Keratinocyte (primary cell): ENCODE data around the gene RNF26. TPM values are rescaled to one million over a fixed set of nuclear protein-coding genes. Genes with fewer than 3 reads are reported as not detected.

Experiments used
- DNase-seq: peaks from one replicate; pipeline ENCODE4 v3.0.0-alpha.2; 2011; ENCODE audit warnings: low read depth, missing footprints, low spot score
- FAIRE-seq: peaks from 2 replicates; lab custom pipeline; 2011; peaks lifted over from hg19 to GRCh38; lab: Jason Lieb, UNC
- H2AFZ ChIP-seq: 2 replicates; pipeline ENCODE4 v1.6.0; 2012; ENCODE audit warnings: low read length, control low read depth, inconsistent platforms; ENCODE audit not compliant: control insufficient read depth
- H3K27ac ChIP-seq: 2 replicates; pipeline ENCODE4 v1.5.1; 2011; ENCODE audit warnings: low read length; ENCODE audit not compliant: control insufficient read depth, insufficient read depth
- H3K27me3 ChIP-seq: 3 replicates; pipeline ENCODE4 v1.6.0; 2011; ENCODE audit warnings: low read length; ENCODE audit not compliant: control insufficient read depth, insufficient read depth; ENCODE audit errors: extremely low read depth
- H3K36me3 ChIP-seq, 2 experiments: 2 replicates in 1 of 2; 3 replicates in 1 of 2; pipeline ENCODE4 v1.5.1; 2011; ENCODE audit warnings: low read length in 2 of 2, mild to moderate bottlenecking in 1 of 2; ENCODE audit not compliant: control insufficient read depth in 2 of 2, insufficient read depth in 2 of 2; ENCODE audit errors: extremely low read depth in 1 of 2
- H3K4me1 ChIP-seq: 3 replicates; pipeline ENCODE4 v1.5.1; 2011; ENCODE audit warnings: low read length; ENCODE audit not compliant: control insufficient read depth, insufficient read depth; ENCODE audit errors: extremely low read depth
- H3K4me2 ChIP-seq: 3 replicates; pipeline ENCODE4 v1.6.0; 2011; ENCODE audit warnings: low read depth, low read length; ENCODE audit not compliant: control insufficient read depth, insufficient read depth; ENCODE audit errors: extremely low read depth
- H3K4me3 ChIP-seq, 3 experiments: fragments of 200-600 bp in 1 of 3; sonication (generic) in 1 of 3; 2 replicates in 2 of 3; 3 replicates in 1 of 3; pipeline ENCODE4 v1.5.1; 2011 to 2016; ENCODE audit warnings: low read length in 3 of 3, mild to moderate bottlenecking in 3 of 3, control low read depth in 2 of 3, inconsistent platforms in 1 of 3, low read depth in 1 of 3, mixed read lengths in 1 of 3, mixed run types in 1 of 3, moderate library complexity in 1 of 3; ENCODE audit not compliant: control insufficient read depth in 2 of 3, insufficient read depth in 2 of 3; ENCODE audit errors: extremely low read depth in 1 of 3
- H3K79me2 ChIP-seq: 2 replicates; pipeline ENCODE4 v1.6.0; 2012; ENCODE audit warnings: low read length; ENCODE audit not compliant: control insufficient read depth, insufficient read depth
- H3K9ac ChIP-seq: 3 replicates; pipeline ENCODE4 v1.6.0; 2011; ENCODE audit warnings: low read length; ENCODE audit not compliant: control insufficient read depth, insufficient read depth; ENCODE audit errors: extremely low read depth
- H3K9me1 ChIP-seq: 3 replicates; pipeline ENCODE4 v1.6.0; 2011; ENCODE audit warnings: low read length; ENCODE audit not compliant: control insufficient read depth, insufficient read depth; ENCODE audit errors: extremely low read depth
- H3K9me3 ChIP-seq: 2 replicates; pipeline ENCODE4 v1.5.1; 2012; ENCODE audit warnings: low read depth, low read length; ENCODE audit not compliant: control insufficient read depth
- H4K20me1 ChIP-seq: 3 replicates; pipeline ENCODE4 v1.6.0; 2011; ENCODE audit warnings: low read length; ENCODE audit not compliant: control insufficient read depth, insufficient read depth; ENCODE audit errors: extremely low read depth
- EZH2 ChIP-seq: IDR thresholded peaks from one replicate; pipeline ENCODE4 v1.6.1; 2012; ENCODE audit warnings: inconsistent platforms, mild to moderate bottlenecking, low read length, moderate library complexity
- dilution Hi-C: fragments of 300-500 bp; cut with MboI; formaldehyde crosslinking; loops from one replicate; pipeline ENCODE4 v1.7.0; 2020; ENCODE audit warnings: low sequenced_read_pairs; ENCODE audit not compliant: extremely low pct_ligation_motif_present
- polyA plus RNA-seq, 5 experiments: library from polyadenylated mRNA; depleted of rRNA in 3 of 5; stranded (reverse) in 3 of 5; stranded (forward) in 1 of 5; unstranded in 1 of 5; fragments of >200 nt; gene quantifications; 1 replicate in 1 of 5; 2 replicates in 3 of 5; 3 replicates in 1 of 5; pipeline versions ENCODE4 v1.2.1 to v1.2.3, GENCODE V29; 2011 to 2012; ENCODE audit warnings: missing spikeins in 2 of 5, low read depth in 1 of 5, low replicate concordance in 1 of 5
- TF ChIP-seq, protein P1 (sequence below), 3 experiments: IDR thresholded peaks in 1 of 3; conservative IDR thresholded peaks in 1 of 3; optimal IDR thresholded peaks in 1 of 3; 2 replicates in 2 of 3; 3 replicates in 1 of 3; pipeline versions ENCODE3 to v1.5.1; 2011; ENCODE audit warnings: low read length in 3 of 3, mild to moderate bottlenecking in 3 of 3, moderate library complexity in 2 of 3, control low read depth in 1 of 3, inconsistent platforms in 1 of 3; ENCODE audit not compliant: insufficient read depth in 2 of 3; ENCODE audit errors: extremely low read depth in 1 of 3

The RNF26 gene
- polyA plus RNA-seq, 1 donor (not counting 4 experiments of a cell fraction or from before 2014, with no cell fraction given) = 13.2 TPM

DNA sequence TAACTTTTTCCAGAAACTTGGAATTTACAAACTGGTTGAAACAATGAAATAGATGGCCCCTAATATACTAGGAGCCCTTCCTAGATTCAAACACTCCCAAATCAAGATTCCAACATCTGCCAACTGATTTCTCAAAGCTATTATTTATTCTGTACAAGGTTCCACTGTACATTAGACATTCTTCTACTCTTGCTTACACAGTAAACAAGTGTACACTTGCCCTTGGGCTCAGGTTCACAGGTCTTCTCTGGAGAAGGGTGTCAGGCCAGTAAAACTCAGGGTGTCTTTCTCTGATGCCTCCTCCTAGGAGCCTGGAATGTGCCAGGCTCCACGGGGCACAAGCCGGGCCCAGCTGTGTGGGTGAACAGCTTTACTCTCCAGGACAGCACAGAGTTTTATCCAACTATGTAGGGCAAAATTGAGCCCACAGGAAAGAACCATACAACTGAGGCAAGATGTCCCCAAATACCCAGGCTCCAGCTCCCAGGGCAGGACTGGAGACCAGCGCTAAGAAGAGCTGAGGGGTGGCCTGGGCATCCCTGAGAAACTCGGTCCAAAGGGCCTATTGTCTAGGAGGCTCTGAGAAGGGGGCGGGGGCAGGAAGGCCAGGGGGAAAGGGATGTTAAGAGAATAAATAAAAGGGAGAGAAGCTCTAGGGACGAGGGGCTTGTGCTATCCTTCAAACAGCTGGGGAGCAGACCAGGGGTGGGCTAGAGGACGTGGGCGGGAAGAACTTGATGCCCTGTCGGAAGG, 20.9 kb downstream of the RNF26 start:
- Histone ChIP-seq H3K27ac (no peak overlapping the region), H3K79me2 (no peaks in the 10 kb centered on the region), H3K36me3 (no peaks in the 10 kb centered on the region), H4K20me1 (no peaks in the 10 kb centered on the region), H3K9me1 (no peaks in the 10 kb centered on the region), H3K4me2 (peak overlapping the region; percentile 20), H3K27me3 (no peaks in the 10 kb centered on the region), H3K9ac (no peak overlapping the region), H2AFZ (no peak overlapping the region), H3K9me3 (no peaks in the 10 kb centered on the region), H3K4me1 (peaks cover 14% of the 10 kb centered on the region), H3K4me3 (no peak overlapping the region)
- dilution Hi-C loops = no loop called here
- no peak for TF ChIP-seq EZH2
- TF ChIP-seq, protein P1, sequence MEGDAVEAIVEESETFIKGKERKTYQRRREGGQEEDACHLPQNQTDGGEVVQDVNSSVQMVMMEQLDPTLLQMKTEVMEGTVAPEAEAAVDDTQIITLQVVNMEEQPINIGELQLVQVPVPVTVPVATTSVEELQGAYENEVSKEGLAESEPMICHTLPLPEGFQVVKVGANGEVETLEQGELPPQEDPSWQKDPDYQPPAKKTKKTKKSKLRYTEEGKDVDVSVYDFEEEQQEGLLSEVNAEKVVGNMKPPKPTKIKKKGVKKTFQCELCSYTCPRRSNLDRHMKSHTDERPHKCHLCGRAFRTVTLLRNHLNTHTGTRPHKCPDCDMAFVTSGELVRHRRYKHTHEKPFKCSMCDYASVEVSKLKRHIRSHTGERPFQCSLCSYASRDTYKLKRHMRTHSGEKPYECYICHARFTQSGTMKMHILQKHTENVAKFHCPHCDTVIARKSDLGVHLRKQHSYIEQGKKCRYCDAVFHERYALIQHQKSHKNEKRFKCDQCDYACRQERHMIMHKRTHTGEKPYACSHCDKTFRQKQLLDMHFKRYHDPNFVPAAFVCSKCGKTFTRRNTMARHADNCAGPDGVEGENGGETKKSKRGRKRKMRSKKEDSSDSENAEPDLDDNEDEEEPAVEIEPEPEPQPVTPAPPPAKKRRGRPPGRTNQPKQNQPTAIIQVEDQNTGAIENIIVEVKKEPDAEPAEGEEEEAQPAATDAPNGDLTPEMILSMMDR (optimal IDR thresholded peaks at IDR 0.05 in 1 of 3, IDR thresholded peaks at IDR 0.05 in 1 of 3, conservative IDR thresholded peaks at IDR 0.05 in 1 of 3; ENCODE audit: extremely low read depth in 1 of 3, insufficient read depth in 2 of 3, low read length in 3 of 3) = no peak
- FAIRE-seq (no peak), DNase-seq (no peak)

DNA sequence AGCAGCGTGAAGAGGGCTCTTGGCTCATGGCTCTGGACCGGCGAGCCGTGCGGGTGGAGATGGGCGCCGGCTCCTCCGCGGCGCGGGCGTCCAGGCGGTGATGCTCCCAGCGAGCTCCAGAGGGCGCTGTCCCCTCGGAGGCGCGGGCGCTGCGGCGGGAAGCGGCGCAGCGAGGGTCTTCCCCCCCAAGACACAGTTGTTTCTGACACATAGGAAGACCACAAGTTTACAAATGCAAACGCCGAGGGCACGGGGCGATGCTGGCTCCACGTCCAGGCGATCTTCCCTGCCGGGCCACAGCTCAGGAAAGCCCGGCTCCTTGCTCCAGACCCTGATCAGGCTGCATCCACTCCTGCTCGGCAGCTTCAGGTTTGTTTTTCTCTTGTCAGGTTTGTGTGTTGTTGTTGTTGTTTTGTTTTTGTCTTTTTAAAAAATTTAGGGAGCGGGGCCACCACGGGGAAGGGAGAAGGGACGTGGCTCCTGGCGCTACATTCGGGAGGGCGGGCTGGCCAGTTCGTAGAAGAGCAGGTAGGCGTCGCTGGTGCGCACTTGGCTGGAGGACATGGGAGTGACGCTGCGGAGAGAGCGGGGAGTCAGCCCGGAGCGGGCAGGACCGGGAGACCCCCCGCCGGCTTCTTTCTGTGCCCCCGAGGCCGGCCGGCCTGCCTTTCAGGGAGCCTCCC, 22.2 kb downstream of the RNF26 start:
- Histone ChIP-seq H3K27me3 (no peaks in the 10 kb centered on the region), H3K4me2 (peak overlapping the region; percentile 94), H3K9me3 (no peaks in the 10 kb centered on the region), H3K4me1 (peaks cover 26% of the 10 kb centered on the region), H3K9ac (peak overlapping the region; percentile 73), H4K20me1 (no peaks in the 10 kb centered on the region), H3K9me1 (no peaks in the 10 kb centered on the region), H3K27ac (no peak overlapping the region), H2AFZ (peak overlapping the region; percentile 80), H3K79me2 (no peaks in the 10 kb centered on the region), H3K36me3 (no peaks in the 10 kb centered on the region), H3K4me3 (peak overlapping the region; percentile 44 to 82 (median 69))
- dilution Hi-C loops = no loop called here
- FAIRE-seq = peak; percentile 48
- no peak for DNase-seq
- TF ChIP-seq EZH2 = no peak
- TF ChIP-seq, protein P1 (optimal IDR thresholded peaks at IDR 0.05 in 1 of 3, IDR thresholded peaks at IDR 0.05 in 1 of 3, conservative IDR thresholded peaks at IDR 0.05 in 1 of 3; ENCODE audit: extremely low read depth in 1 of 3, insufficient read depth in 2 of 3, low read length in 3 of 3) = peak; percentile 67 to 94 (median 86)
